Activated naive CD4-positive, alpha-beta T cell treated with anti-CD3 and anti-CD28 coated beads, Interleukin-2, amount 50 U/mL, for 16 hours (primary cell): ENCODE measurements around the gene EIF2S3B.
"Not testable (repeated sequence)": the region's sequence is repeated elsewhere in the genome, so short reads cannot be mapped to it uniquely, and the experiment has no call there.

ENCODE experiments used
- DNase-seq: peaks from one replicate; pipeline ENCODE4 v3.0.0-alpha.2; 2020

EIF2S3B gene

GRCh38 chr12:10505620-10506019, at the start of gene EIF2S3B:
TSS of gene EIF2S3B (plus strand) at chr12:10505890. CDS start at chr12:10505903, 13 bp downstream.
- no peak for DNase-seq

GRCh38 chr12:10456856-10457255, 48.8 kb upstream of the EIF2S3B start:
- no peak for DNase-seq

- DNase-seq = no peak
Observed at GRCh38 chr12:10457760-10458159, 47.9 kb upstream of the EIF2S3B start.

GRCh38 chr12:10466311-10466710, 39.4 kb upstream of the EIF2S3B start:
- no peak for DNase-seq

- DNase-seq = no peak
Observed at GRCh38 chr12:10469701-10470100, 36.0 kb upstream of the EIF2S3B start.

GRCh38 chr12:10472808-10473207, 32.9 kb upstream of the EIF2S3B start:
- not testable (repeated sequence) for DNase-seq

- DNase-seq = not testable (repeated sequence)
Observed at GRCh38 chr12:10481901-10482300, 23.8 kb upstream of the EIF2S3B start.

GRCh38 chr12:10487328-10487727, 18.4 kb upstream of the EIF2S3B start:
- not testable (repeated sequence) for DNase-seq

- DNase-seq = no peak
Observed at GRCh38 chr12:10491766-10492165, 13.9 kb upstream of the EIF2S3B start.

GRCh38 chr12:10497602-10498001, 8.1 kb upstream of the EIF2S3B start:
- peak; percentile 12 for DNase-seq

GRCh38 chr12:10498042-10498441, 7.6 kb upstream of the EIF2S3B start:
- no peak for DNase-seq

GRCh38 chr12:10501030-10501429, 4.7 kb upstream of the EIF2S3B start:
- no peak for DNase-seq

GRCh38 chr12:10503460-10503859, 2.2 kb upstream of the EIF2S3B start:
- DNase-seq = no peak

- no peak for DNase-seq
Observed at GRCh38 chr12:10511756-10512355, 6.2 kb downstream of the EIF2S3B start.

- no peak for DNase-seq
Observed at GRCh38 chr12:10512798-10513197, 7.1 kb downstream of the EIF2S3B start.

- no peak for DNase-seq
Observed at GRCh38 chr12:10521555-10521954, 15.9 kb downstream of the EIF2S3B start.

- no peak for DNase-seq
Observed at GRCh38 chr12:10528174-10528953, 22.7 kb downstream of the EIF2S3B start.

- no peak for DNase-seq
Observed at GRCh38 chr12:10529603-10530002, 23.9 kb downstream of the EIF2S3B start.

GRCh38 chr12:10537721-10538120, 32.0 kb downstream of the EIF2S3B start:
- no peak for DNase-seq

- no peak for DNase-seq
Observed at GRCh38 chr12:10540776-10541205, 35.1 kb downstream of the EIF2S3B start.

GRCh38 chr12:10543499-10543898, 37.8 kb downstream of the EIF2S3B start:
- DNase-seq = no peak

- no peak for DNase-seq
Observed at GRCh38 chr12:10551375-10551774, 45.7 kb downstream of the EIF2S3B start.

GRCh38 chr12:10553148-10553547, 47.5 kb downstream of the EIF2S3B start:
- DNase-seq = no peak

GRCh38 chr12:10554228-10554755, 48.6 kb downstream of the EIF2S3B start:
- DNase-seq = no peak
